Activated CD8-positive, alpha-beta memory T cell treated with anti-CD3 and anti-CD28 coated beads, Interleukin-2, amount 50 U/mL, for 4 hours (primary cell): ENCODE results near the gene SCLT1.

Experiments used
- DNase-seq: peaks from one replicate; pipeline ENCODE4 v3.0.0-alpha.2; 2020

SCLT1 gene

DNA sequence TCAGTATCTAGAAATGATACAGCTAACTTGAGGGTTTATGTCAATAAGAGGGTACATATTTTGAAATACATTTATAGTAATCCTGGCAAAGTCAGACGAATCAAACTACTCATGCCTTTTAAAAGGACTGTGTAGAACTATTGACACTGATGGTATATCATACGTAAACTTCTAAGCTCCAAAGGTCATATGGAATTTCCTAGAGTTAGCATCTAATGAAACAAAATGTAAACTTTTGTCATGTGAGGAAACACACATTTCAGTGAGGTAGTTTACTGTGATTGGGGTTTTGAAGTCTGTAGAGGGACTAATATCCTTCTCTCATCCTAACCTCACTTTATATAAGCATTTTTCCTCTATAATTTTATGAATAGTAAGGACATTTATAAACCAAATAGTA lies 138.4 kb downstream of the SCLT1 start:
- no peak for DNase-seq

DNA sequence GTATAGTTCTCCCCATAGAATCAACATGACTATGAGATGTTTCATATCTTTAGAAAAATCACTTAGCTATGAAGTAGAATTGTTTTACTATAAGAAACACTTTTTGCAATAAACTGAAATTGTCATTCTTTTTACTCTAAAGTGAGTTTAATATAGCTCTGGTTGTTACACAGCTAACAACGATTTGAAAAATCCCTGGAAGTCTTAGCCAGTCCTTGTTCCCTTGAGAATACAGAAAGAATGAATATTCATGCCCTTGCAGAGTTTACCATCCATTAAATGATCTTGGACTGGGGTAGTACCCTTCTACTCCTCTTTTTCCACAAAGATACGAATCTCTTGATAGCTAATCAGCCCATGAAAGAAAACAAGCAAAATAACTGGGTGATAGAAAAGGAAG lies 142.0 kb downstream of the SCLT1 start:
- no peak for DNase-seq

DNA sequence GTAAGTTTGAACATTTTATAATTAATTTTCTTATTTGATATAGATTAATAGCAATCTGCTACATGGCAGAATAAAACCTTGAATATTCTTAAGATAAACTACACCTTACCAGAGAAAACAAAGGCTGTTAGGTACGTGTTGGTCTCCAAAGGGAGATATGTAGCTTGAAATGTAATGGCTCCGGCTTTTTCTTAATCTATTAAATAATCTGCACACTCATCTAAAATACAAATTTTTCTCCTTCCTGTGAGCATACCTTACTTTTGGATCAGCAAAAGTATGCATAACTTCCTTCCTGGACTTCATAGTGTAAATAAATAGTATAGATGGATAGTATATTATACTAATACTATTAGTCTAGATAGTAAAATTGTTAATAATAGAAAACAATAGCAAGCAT lies 142.5 kb downstream of the SCLT1 start:
- DNase-seq = no peak

DNA sequence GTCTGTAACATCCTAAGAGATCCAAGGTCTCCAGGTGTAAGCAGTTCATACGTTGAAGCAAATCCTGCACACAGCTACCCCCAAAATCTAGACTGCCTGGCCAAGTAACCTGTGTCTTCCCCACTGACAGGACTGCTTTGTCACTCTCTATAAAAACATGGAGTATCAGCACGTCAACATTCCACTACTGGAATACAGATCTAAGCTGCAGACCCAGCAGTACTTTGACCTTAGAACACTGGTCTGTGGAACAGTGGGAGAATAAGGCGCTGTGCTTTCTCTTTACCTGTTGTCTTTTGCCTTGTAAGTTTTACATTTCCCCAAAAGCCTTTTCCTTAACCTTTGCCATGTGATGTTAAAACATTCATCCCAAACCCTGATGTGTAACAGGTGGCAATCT lies 146.4 kb downstream of the SCLT1 start:
- no peak for DNase-seq

DNA sequence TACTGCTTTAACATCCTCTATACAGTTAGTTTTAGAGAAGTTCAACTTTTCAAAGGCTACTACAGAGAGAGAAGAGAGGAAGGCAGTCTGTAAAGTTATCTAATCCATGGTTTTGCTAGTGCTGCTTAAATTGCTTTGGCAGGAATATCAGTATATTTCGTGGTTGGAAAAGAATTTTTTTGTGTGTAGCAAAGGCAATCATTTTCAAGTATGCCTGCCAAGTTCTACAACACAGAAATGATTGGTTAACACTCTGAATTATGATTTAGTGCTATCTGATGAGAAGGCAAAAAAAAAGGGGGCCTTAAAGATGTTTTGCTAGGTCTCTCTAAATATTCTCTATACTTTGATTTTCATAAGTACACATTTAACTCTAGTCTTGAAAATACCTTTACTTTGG lies 150.7 kb downstream of the SCLT1 start:
- DNase-seq = no peak

DNA sequence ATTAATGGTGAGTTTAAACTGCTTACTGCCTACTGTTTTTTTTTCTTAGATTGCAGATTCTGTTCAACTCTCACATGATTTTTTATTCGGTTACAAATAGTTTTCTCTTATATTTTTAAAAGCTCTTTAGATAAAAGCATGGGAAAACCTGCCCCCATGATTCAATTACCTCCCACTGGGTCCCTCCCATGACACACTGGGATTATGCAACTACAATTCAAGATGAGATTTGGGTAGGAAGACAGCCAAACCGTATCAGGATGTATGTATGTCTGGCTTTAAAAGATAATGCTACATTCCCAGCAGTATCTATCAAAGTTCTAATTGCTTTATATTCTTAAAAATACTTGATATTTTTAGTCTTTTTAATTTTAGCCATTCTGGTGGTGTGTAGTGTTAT lies 152.4 kb downstream of the SCLT1 start:
- DNase-seq = no peak

DNA sequence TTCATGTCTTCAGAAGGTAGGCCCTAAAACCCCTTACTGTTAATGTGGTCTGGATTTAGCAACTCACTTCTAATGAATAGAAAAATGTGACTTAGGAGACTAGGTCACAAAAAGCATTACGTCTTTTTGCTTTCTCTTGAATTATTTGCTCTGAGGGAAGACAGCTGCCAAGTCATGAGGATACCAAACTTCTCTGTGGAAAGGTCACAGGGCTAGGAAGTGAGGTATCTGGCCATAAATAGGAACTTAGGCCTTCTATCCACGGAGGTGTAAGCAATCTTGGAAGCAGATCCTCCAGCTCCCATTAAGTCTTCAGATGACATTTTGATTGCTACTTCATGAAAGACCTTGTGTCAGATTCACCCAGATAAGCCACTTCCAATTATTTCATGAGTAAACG lies 163.3 kb downstream of the SCLT1 start:
- no peak for DNase-seq

DNA sequence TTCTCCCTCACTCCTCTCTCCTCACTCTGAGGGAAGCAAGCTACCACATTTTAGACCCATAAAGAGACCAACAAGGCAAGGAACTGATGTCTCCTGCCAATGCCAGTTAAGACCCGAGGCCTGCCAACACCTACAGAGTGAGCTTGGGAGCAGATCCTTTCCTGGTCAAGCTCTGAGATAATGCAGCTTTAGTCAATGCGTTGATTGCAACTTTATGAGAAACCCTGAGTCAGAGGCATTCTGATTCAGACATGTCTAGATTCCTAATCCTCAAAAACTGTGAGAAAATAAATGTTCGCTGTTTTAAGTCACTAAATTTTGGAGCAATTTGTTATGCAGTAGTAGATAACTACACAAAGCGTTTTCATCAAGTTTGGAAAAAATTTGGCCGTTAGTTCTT lies 168.4 kb downstream of the SCLT1 start:
- no peak for DNase-seq

DNA sequence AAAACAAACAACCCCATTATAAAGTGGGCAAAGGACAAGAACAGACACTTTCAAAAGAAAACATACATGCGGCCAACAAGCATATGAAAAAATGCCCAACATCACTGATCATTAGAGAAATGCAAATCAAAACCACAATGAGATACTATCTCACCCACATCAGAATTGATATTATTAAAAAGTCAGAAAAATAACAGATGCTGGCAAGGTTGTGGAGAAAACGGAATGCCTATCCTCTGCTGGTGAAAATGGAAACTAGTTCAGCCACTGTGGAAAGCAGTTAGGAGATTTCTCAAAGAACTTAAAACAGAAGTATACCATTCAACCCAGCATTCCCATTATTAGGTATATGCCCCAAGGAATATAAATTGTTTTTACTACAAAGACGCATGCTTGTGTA lies 171.4 kb downstream of the SCLT1 start:
- DNase-seq = no peak

DNA sequence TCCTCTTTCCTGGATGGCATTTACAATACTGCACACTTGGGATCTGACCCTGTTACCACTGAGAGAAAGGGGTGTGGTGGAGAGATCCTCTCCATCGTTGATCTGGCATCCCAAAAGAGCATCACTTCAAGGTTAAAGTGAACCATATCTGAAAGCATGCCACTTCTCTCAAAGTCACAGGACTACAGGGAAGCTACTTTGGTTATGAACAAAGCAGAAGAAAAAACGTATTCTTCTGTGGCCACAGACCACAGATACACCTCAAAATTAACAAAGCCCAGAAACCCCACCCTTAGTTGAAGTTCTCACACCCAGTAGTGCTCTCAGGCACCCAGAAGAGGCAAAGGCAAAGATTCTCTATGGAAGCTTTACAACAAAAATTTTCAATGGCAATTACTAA lies 175.6 kb downstream of the SCLT1 start:
- DNase-seq = no peak

DNA sequence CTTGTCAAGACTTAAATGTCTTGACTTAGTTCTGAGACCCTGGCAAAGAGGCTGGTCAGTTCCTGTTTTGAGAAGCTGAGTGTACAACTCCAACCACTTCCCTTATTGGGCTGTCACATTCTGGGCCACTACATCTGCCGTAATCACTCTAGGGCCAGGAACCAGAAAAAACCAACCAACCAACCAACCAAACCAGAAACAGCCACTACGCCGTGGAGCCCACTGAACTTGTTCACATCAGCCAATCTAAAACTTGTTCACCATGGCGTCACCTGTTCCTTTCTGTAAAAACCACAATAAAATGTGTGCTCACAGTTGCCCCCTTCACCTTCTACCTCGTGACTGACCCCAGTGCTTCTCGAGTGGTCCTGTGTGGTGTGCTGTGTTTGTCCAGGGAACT lies 176.5 kb downstream of the SCLT1 start:
- DNase-seq = no peak

DNA sequence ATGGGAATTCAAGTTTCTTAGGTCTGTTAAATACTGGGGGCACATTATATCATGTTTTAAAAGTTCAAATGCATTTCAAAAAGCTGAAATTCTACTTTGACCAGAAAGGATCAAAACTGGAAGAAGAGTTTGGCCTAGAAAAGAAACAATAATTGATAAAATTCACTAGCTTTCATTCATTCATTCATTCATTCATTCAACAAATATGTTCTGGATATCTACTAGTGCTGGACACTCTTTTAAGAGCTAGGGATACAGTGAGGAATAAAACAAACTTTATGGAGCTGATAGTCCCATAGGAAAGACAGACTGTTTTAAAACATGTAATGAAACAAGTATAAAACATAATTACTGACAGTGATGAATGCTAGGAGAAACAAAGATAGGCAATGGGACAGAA lies 177.8 kb downstream of the SCLT1 start:
- DNase-seq = no peak

DNA sequence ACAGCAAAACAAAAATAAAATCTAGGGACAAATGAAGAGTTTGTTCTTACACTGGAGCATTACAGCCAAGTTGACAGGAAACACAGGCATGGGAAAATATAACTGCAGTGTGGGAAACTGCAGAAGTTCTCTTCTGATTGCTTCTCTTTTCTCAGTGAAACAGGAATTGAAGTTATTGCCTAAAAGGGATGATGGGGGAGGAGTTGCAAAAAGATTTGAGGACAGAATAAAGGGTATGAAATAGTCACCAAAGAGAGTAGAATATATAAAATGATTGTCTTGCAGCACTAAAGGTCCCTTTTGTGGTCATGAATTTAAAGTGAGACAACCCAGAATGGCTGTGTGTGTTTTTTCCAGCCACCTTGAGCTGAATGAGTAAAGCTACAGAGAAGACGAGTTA lies 180.1 kb downstream of the SCLT1 start:
- DNase-seq = no peak

DNA sequence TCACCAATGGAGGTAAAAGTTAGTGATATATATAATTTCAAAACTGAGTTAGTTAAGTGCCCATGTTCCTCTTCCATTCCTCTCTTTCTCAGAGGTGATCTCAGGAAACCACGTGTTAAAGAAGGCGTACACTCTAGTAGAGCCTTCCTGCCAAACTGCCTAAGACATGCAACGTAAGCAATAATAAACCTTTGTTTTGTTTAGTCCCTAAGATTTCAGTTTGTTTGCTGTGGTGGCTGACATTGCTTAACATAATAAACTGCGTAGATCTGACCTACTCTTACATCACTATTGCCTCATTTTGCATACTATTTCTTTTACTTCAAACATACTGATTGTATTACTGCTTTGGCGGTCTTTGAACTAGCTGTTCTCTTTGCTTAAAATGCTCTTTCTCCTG lies 184.6 kb downstream of the SCLT1 start:
- DNase-seq = no peak

DNA sequence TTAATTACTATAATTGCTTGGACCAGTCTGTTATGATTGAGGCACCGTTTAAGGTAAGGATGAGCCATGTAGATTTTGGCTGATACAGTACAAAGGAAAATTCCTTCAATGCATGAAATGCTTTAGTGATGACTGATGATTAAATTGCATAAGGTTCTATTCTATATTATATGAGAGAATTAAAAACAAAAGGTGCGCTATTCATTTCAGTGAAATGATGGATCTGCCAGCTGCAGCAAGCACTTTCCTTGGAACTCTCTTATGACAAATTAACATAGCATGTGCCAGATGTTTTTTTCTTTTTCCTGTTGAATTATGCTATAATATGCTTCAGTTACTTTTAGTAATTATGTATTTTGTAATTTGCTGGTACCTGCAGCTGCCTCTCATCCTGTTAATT lies 185.4 kb downstream of the SCLT1 start:
- DNase-seq = no peak

DNA sequence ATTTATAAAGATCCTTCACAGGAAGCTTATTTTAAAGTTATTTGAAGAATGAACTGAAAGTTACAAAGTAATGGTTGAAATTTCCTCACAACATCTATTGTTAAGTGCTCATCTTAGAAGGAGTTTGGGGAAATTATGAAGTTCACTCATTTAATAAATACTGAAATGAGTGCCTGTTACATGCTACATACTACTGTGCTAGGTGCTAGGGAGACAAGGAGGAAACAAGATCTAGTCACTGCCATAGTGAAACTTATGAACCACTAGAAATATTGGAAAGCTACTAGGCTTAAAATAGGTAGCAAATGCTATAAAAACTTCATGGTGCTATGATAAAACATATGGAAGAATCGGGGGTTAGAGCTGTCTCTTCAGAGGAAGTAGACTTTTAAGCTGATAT lies 186.8 kb downstream of the SCLT1 start:
- DNase-seq = no peak

DNA sequence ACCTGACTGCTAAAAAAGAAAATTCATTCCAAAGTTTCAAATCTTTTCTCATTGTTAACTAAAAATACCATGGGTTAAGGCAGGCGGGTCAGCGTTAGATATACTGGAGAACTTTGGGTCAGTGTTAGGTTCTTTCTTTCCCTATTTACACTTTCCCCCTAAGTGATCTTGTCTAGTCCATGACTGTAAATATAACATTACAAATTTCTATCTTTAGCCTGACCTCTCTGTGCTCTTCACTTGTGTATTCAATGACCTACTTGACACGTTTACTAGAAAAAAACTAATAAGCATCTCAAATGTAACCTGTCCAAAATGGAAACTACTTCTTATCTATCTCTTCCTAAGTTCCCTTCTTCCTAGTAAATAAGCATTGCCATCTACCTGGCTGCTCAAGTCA lies 188.5 kb downstream of the SCLT1 start:
- no peak for DNase-seq

DNA sequence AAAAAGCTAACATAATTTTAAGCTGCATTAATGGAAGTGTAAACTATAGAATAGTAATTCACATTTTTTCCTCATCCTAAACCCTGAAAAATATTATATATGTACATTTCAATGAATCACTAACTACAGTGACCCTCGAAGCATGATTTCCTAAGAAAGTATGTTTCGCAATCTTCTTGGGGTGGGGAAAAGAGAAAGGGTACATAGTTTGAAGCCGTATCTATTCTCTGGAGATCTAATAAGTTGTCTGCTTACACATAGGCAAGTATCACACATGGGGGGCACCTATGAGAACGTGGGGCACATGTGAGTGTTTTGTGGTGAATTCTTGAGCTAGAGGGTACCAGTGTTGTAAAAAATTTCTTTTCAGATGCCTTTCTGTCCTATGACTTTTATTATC lies 212.7 kb downstream of the SCLT1 start:
- no peak for DNase-seq

DNA sequence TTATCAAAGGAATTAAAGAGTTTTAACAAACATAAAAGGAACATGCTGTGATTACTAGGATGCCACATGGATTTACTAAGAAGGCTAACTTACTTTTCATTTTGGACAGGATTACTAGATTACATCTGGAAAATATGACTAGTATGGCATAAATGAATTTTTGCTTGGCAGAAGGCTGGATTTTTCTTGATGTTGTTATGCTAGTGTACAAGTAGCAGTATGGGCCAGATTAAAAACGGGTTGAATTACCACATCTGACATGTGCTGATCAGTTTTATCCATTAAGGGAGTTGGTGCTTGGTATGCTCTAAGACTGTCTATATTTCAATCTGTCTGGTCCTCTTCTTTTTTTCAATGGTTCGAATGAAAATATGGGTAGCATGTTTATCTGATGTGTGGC lies 213.4 kb downstream of the SCLT1 start:
- no peak for DNase-seq

DNA sequence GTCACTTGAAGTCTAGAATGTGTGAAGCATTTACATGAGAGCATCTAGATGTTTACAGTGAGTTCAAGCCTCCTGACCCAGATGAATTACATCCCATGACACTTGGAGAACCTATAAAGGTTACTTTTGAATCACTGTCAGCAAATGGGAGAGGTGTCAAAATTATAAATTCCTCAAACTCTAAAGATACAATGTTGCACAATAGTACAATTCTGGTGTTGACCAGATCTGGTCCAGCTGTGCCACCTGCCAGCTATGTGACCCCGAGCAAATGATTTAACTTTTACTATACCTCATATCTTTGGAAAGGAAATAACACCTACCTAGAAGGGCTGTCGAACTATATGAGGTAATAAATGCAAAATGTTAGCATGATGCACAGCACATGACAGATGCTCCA lies 214.1 kb downstream of the SCLT1 start:
- no peak for DNase-seq

DNA sequence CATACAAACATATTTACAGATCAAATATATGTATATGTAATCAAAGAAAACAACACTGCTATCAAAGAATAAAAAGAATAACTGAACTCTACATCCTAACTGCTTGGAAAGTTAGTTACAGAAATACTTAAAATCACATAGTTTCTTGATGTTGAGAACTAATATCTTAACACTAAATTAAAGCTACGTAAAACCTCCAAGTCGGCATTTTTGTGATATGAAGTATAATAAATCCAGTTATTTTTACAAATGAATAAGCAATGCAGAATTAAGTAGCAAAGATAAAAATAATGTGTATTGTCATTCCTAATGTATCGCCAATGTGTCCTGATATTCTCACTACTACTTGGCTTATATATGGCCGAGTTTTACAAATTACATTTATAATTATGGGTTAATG lies 215.4 kb downstream of the SCLT1 start:
- DNase-seq = no peak

DNA sequence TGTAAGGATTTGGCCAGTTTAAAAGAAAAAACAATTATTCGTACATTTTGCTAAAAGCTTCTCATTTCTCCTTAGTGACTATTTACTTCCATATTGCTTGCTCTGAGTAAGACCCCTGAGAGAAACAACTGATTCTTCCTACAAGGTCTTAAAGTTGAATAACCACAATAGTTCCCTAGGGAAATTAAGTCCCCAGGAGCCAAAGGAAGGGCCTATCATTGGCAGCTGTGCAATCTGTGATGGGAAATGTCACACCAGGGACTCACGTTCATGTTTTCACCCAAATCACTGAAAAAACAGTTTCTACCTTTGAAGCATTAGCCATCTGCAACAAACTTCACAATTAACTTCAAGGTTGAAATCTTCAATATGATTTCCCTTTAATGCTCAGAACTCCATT lies 217.1 kb downstream of the SCLT1 start:
- no peak for DNase-seq

DNA sequence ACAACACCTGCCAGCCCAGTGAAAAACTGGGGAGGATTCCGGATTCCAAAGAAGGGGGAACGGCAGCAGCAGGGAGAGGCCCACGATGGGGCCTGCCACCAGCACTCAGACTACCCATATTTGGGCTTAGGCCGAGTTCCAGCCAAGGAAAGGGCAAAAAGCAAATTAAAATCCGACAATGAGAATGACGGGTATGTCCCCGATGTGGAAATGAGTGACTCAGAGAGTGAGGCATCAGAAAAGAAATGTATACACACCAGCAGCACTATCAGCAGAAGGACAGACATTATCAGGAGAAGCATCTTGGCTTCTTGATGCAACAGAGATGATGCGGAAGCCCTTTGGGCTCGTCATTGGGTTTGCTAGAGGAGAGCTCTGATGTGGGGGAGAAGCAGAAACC lies 221.4 kb downstream of the SCLT1 start:
- no peak for DNase-seq

DNA sequence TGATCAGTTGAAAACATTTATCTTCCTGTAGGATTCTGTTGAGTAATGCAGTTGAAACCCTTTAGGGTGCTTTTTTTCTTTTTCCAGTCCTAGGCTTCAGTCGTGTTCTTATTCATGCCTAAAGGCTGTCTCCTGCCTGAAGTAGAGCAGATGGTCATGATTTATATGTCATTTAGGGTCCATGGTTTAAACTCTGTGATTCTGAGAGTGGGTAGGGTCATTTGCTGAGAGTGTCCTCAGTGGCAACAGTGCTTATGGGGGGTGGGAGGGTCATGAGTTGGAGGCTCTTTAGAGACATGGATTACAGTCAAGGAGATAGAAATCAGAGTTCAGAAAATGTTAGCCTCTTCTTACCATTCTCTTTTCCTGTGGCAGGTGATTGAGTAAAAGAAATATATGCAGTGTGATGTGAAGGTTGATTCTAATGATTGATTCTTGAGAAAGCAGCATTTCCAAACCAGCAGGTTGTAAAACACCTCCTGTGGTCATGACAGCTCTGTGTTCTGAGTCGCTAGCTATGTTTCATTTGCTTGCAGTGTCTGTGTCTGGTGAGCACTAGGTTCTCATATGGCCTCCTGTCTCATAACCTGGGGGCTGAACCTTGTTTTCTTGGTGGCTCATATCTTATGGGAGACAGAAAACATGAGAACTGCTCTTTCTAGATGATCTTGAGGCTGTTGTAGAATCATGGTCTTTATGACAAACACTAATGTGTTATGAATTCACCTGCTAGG lies 223.4 kb downstream of the SCLT1 start:
- no peak for DNase-seq

DNA sequence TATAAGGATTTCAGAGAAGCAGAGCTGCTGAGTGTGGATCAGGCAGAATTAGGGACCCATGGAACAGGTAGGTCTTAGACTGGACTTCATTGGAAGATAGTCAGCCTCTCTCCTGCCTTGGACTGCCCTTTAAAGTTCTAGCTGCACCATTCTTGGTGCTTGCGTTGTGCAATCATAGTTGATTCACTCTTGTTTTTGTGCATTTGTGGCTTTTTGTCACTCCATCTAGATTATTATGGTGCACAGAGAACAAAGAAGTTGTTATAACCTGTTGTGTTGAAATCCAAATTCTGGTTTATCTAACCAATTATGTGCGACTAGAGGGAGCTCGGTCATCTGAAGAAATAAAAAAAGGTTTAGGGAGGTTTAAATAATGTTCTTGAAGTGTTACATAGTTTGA lies 224.6 kb downstream of the SCLT1 start:
- no peak for DNase-seq

DNA sequence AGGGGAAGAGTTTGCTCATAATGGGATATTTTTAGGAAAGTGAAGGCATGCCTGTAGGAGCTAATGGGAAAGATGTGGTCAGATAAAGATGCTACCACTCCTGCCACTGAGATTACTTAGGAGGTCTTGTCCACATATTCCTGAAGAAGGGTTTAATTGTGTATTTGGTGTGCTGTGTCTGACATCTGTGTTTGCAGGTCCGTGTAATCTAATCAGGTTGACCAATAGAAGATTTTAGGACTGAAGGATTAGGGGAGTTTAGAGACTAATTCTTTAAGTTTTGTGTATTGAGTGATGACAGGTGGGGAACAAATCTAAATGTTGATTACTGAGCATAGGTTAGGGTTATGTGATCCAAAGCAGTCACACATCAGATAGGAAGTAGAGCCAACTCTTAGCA lies 226.6 kb downstream of the SCLT1 start:
- DNase-seq = no peak
